KMS-11 (cell line): ENCODE results near the gene POLR3G.

ENCODE experiments used
- H2AFZ ChIP-seq: fragments of 200-600 bp; sonication (generic); 2 replicates; pipeline ENCODE4 v1.6.1; 2016; ENCODE audit warnings: antibody characterized with exemption, mixed run types, low read depth
- H3K27ac ChIP-seq: fragments of 200-600 bp; sonication (generic); 2 replicates; pipeline ENCODE4 v1.6.1; 2016; ENCODE audit warnings: mild to moderate bottlenecking, mixed run types
- H3K27me3 ChIP-seq: fragments of 200-600 bp; sonication (generic); 2 replicates; pipeline ENCODE4 v1.6.1; 2017; ENCODE audit warnings: mild to moderate bottlenecking, low read depth, mixed run types, moderate library complexity; ENCODE audit not compliant: insufficient read depth
- H3K36me3 ChIP-seq: fragments of 200-600 bp; sonication (generic); 2 replicates; pipeline ENCODE4 v1.6.1; 2017; ENCODE audit warnings: mild to moderate bottlenecking, mixed run types; ENCODE audit not compliant: insufficient read depth
- H3K4me1 ChIP-seq: fragments of 200-600 bp; sonication (generic); 2 replicates; pipeline ENCODE4 v1.6.1; 2016; ENCODE audit warnings: mild to moderate bottlenecking, low read depth, mixed run types; ENCODE audit not compliant: poor library complexity, severe bottlenecking
- H3K4me2 ChIP-seq: fragments of 200-600 bp; sonication (generic); 2 replicates; pipeline ENCODE4 v1.7.0; 2016; ENCODE audit warnings: mild to moderate bottlenecking, mixed run types
- H3K4me3 ChIP-seq: fragments of 200-600 bp; sonication (generic); IDR thresholded peaks from 2 replicates; pipeline ENCODE4 v1.6.1; 2017; ENCODE audit warnings: low read depth, low read length, mixed read lengths; ENCODE audit not compliant: insufficient read depth
- H3K79me2 ChIP-seq: fragments of 200-600 bp; sonication (generic); 2 replicates; pipeline ENCODE4 v1.6.1; 2016; ENCODE audit warnings: low read depth, mixed run types; ENCODE audit not compliant: insufficient read depth
- H3K9ac ChIP-seq: fragments of 200-600 bp; sonication (generic); 2 replicates; pipeline ENCODE4 v1.6.1; 2016; ENCODE audit warnings: mild to moderate bottlenecking, mixed run types
- H4K20me1 ChIP-seq: fragments of 200-600 bp; sonication (generic); 2 replicates; pipeline ENCODE4 v1.6.1; 2016; ENCODE audit warnings: mild to moderate bottlenecking, mixed run types; ENCODE audit not compliant: insufficient read depth
- CTCF ChIP-seq: fragments of 200-600 bp; sonication (generic); conservative IDR thresholded peaks from 2 replicates; pipeline ENCODE4 v1.6.1; 2017; ENCODE audit warnings: low read depth, mild to moderate bottlenecking, antibody characterized with exemption, low read length, moderate library complexity, mixed read lengths

Gene POLR3G

DNA sequence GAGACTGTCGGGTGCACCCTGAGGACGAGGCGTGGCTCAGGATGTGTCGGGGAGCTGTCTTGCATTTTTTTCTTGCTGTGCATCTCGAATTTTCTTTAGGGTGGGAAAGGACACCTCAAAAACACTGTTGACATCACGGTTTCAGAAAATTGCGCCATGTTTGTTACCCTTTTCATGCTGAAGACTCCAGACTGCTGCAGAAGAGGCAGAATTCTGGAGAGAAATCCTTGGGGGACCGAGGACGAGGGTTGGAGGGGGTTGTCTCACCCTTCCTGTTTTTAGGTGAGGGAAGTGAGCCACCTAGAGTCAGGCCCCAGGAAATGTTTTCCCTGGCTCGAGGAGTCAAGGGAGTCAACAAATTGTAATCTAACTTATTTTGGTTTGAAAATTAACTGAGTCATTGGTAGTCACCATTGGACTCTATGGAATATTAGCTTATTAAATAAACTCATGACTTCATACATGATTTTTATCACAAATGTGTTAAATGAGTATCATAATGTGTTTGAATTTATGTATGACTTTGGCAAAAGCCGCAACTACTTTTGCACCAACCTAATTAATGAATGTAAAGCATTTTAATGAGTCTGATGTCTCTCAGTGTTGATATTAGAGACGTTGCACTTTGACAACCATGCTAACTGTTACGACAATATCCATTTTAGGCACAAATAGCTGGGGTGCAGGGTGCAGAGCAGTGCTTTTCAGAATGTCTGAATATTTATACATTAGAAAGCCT, 55.4 kb downstream of the POLR3G start:
- Histone ChIP-seq H3K9ac (peak overlapping the region; percentile 61; the same call in 1 of the 2 replicates), H3K4me3 (no peak overlapping the region), H2AFZ (peak overlapping the region; percentile 91)

DNA sequence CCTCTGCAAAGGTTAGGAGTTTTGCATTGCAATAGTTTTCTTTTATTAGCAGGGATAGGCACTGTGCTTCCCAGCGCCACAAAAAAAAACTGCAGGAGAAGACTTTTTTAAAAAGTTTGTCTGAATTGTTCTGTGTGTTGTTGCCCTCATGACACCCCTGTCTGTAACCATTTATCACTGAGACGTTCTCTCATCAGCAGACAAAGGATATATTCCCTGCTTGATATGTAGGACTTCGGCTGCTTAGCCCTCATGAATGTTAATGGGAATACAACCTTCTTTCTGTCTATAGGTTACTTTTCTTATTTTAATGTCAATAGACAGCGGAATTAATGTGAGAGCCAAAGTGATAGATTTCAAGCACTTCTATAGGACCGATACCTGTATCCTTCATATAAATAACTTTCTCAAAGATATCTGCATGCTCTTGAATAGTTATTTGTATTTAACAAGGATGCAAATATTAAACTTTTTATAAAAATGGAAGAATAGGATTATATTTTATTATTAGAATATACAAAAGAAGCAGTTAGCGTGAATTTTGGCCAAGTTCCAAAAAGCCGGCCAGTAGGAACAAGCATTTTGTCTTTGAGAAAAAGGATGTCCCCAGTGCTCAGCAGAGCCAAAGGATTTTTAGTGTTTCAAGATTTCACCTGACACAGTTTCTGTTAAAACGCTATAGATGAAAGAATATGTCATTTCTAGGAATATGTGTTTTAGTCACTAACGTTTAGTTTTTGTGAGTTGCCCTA, 56.2 kb downstream of the POLR3G start:
- peaks cover 30% of the 10 kb centered on the region for H3K4me1 ChIP-seq
- peak overlapping the region; percentile 91; the same call in 1 of the 2 replicates for H2AFZ ChIP-seq
- peaks cover 4% of the 10 kb centered on the region; the same call in 1 of the 2 replicates for H4K20me1 ChIP-seq
- no peak overlapping the region for H3K4me3 ChIP-seq
- H3K27ac ChIP-seq = peak overlapping the region; percentile 64; the same call in 1 of the 2 replicates
- 0 out of 2 replicates have a peak, but pooled peaks cover 4% of the 10 kb centered on the region for H3K36me3 ChIP-seq
- peaks cover 33% of the 10 kb centered on the region for H3K79me2 ChIP-seq
- TF ChIP-seq CTCF = no peak
- H3K4me2 ChIP-seq = no peak overlapping the region; the same call in 1 of the 2 replicates
- H3K27me3 ChIP-seq = no peaks in the 10 kb centered on the region
- peak overlapping the region; percentile 61; the same call in 1 of the 2 replicates for H3K9ac ChIP-seq

More for the DNA sequence above, 55.4 kb downstream of the POLR3G start:
- Histone ChIP-seq H3K27me3 (no peaks in the 10 kb centered on the region), H3K4me2 (peak overlapping the region; percentile 52), H4K20me1 (peaks cover 4% of the 10 kb centered on the region; the same call in 1 of the 2 replicates), H3K4me1 (peaks cover 30% of the 10 kb centered on the region), H3K36me3 (0 out of 2 replicates have a peak, but pooled peaks cover 4% of the 10 kb centered on the region), H3K27ac (peak overlapping the region; percentile 64), H3K79me2 (peaks cover 38% of the 10 kb centered on the region)
- peak; percentile 73 for TF ChIP-seq CTCF

GRCh38 chr5:90533794-90534193, 59.1 kb downstream of the POLR3G start:
- H3K27me3 ChIP-seq = no peaks in the 10 kb centered on the region
- no peak overlapping the region for H3K27ac ChIP-seq
- H2AFZ ChIP-seq = no peak overlapping the region
- no peak overlapping the region for H3K4me2 ChIP-seq
- no peaks in the 10 kb centered on the region for H3K36me3 ChIP-seq
- peaks cover 7% of the 10 kb centered on the region for H3K4me1 ChIP-seq
- H3K79me2 ChIP-seq = peaks cover 4% of the 10 kb centered on the region; the same call in 1 of the 2 replicates
- H3K4me3 ChIP-seq = no peak overlapping the region
- H4K20me1 ChIP-seq = no peaks in the 10 kb centered on the region
- TF ChIP-seq CTCF = no peak
- H3K9ac ChIP-seq = no peak overlapping the region

GRCh38 chr5:90534922-90535321, 60.3 kb downstream of the POLR3G start:
- H3K4me1 ChIP-seq = peaks cover 7% of the 10 kb centered on the region
- H2AFZ ChIP-seq = no peak overlapping the region
- H3K4me3 ChIP-seq = no peak overlapping the region
- H3K36me3 ChIP-seq = no peaks in the 10 kb centered on the region
- no peaks in the 10 kb centered on the region for H3K79me2 ChIP-seq
- no peak overlapping the region for H3K4me2 ChIP-seq
- no peak for TF ChIP-seq CTCF
- no peak overlapping the region for H3K9ac ChIP-seq
- H3K27ac ChIP-seq = no peak overlapping the region
- no peaks in the 10 kb centered on the region for H3K27me3 ChIP-seq
- H4K20me1 ChIP-seq = no peaks in the 10 kb centered on the region
